Naive thymus-derived CD8-positive, alpha-beta T cell (primary cell): ENCODE data around the gene CNIH2. TPM values are rescaled to one million over a fixed set of nuclear protein-coding genes. Genes with fewer than 3 reads are reported as not detected.

Experiments used
- ATAC-seq, 2 donors: fragments of 150-1000 bp; cut with Tn5 transposase in 1 of 2; sonication (Bioruptor Pico), chemical (Tn5 transposase) in 1 of 2; 1 replicate in 1 of 2; 2 replicates in 1 of 2; pipeline ENCODE4 v1.10.0; 2021; ENCODE audit warnings: mild to moderate bottlenecking in 2 of 2, moderate library complexity in 2 of 2
- POLR2A ChIA-PET: fragments of 350-600 bp; sonication (Branson Sonifier 250); formaldehyde crosslinking; loops from one replicate; lab custom pipeline; 2021; ENCODE audit warnings: antibody characterized with exemption; lab: Charles Lee
- DNase-seq, 10 donors: peaks; one replicate each; pipeline versions ENCODE4 v3.0.0 to v3.0.0-alpha.2; 2020 to 2022
- H3K27ac Mint-ChIP-seq, 10 donors: one replicate each; pipeline ENCODE4 v1.8.0; 2020 to 2022; ENCODE audit warnings: mild to moderate bottlenecking in 10 of 10, mixed read lengths in 10 of 10, moderate library complexity in 4 of 10, inconsistent platforms in 1 of 10
- H3K27me3 Mint-ChIP-seq, 5 donors: one replicate each; pipeline ENCODE4 v1.8.0; 2021 to 2022; ENCODE audit warnings: mixed read lengths in 5 of 5
- H3K36me3 Mint-ChIP-seq, 3 donors: one replicate each; pipeline ENCODE4 v1.8.0; 2020 to 2022; ENCODE audit warnings: mixed read lengths in 3 of 3, mild to moderate bottlenecking in 2 of 3, inconsistent platforms in 1 of 3
- H3K4me1 Mint-ChIP-seq, 4 donors: one replicate each; pipeline ENCODE4 v1.8.0; 2021 to 2022; ENCODE audit warnings: mixed read lengths in 4 of 4
- H3K4me3 Mint-ChIP-seq, 10 donors: one replicate each; pipeline ENCODE4 v1.8.0; 2020 to 2022; ENCODE audit warnings: mild to moderate bottlenecking in 10 of 10, mixed read lengths in 10 of 10, moderate library complexity in 6 of 10, inconsistent platforms in 1 of 10
- H3K9me3 Mint-ChIP-seq, 9 donors: one replicate each; pipeline ENCODE4 v1.8.0; 2020 to 2022; ENCODE audit warnings: mixed read lengths in 9 of 9, mild to moderate bottlenecking in 3 of 9, inconsistent platforms in 1 of 9, moderate library complexity in 1 of 9
- polyA plus RNA-seq, 3 donors: library from polyadenylated mRNA; unstranded; fragments of 300-500 nt; fragmentation: Illumina TruSeq; gene quantifications; one replicate each; pipeline ENCODE4 v1.2.3, GENCODE V29; 2021
- total RNA-seq, 8 experiments: library from RNA in 2 of 8; stranded (reverse) in 2 of 8; gene quantifications; one replicate each; pipeline ENCODE4 v1.2.3 and lab custom pipeline; 2021 to 2026

The CNIH2 gene
- total and polyA plus RNA-seq, 5 experiments from 2014 or later, result 1.1 to 2.8 TPM; not detected in 3

DNA sequence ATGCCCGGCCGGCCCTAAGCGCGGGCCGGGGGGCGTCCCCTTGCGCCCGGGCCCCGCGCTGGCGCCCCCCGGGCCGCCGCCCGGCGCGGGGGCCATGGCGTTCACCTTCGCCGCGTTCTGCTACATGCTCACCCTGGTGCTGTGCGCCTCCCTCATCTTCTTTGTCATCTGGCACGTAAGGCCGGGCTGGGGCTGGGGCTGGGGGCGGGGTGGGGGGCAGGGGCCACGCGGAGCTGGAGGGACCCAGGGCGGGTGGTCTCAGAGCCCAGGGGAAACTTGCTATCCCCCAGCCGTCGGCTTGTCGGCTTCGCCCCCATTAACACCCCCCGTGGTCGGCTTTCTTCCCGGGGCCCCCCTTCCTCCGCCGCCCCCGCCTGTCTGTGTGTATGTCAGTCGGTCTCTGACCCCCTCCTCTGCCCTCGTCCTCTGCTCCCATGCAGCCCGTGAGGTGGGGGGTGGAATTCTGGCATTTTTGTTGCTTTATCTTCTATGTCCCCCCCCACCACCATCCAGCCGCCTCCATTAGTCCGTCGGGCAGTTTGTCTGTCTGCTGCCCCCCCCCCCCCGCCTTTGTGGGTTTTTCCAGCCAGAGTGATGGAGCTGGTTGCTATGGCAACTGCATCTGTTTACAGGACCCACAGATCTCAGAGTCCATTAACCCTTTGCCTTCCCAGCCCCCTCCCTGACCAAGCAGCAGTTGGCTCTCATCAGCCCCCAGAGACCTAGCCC is 552 bp downstream of the CNIH2 start:
- H3K4me3 Mint-ChIP-seq, result peak overlapping the region; percentile 48 to 80 (median 66)
- peaks cover 12 to 58% (median 41%) of the 10 kb centered on the region in 4 donors for H3K4me1 Mint-ChIP-seq
- H3K9me3 Mint-ChIP-seq, result no peaks in the 10 kb centered on the region
- DNase-seq, result peak in 2 of 10 donors; percentile 37 to 40
- ATAC-seq, result peak in 1 of 2 donors; percentile 13
- POLR2A ChIA-PET, result interaction anchor here (0.6 to 11.2 kb wide), 4 partner anchors 9 to 963 kb away, joined by 3 to 102 read pairs (median 4); partner anchors contain the start of genes RAB1B and YIF1A
- H3K27ac Mint-ChIP-seq, result peak overlapping the region in 8 of 10 donors; percentile 32 to 93 (median 78)
- H3K27me3 Mint-ChIP-seq, result peaks cover 0 to 3% (median 0%) of the 10 kb centered on the region in 5 donors
- H3K36me3 Mint-ChIP-seq, result peaks cover under 1 to 29% (median 2%) of the 10 kb centered on the region in 3 donors

DNA sequence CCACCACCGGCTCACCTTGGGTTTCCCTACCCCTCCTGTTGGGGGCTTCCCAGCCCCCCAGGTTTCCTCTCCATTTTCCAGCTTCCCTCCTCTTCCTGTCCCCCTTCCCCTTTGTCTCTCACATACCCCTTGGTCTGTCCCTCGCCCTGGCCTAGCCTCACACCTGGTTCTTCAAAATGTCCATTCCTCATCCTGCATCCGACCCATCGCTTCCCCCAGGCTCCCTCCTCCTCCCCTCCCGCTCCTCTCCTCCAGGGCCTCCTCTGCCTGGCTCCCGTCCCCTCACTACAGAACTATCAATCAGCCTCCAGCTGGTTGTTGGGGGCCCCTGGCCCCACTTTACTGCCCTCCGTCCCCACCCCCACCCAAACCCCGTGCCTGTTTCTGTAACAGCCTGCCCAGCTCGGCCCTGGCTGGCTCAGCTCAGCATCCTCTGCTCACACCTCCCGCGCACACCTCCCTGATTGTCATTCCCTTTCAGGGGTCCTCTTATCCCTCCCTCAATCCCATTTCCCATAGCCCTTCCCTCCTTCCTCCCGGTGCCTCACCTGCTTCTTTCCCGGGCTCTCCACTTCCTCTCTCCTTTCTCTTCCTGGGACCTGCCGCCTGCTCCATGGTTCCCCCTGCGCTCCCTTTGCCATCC is 1.2 kb downstream of the CNIH2 start:
- Mint-ChIP-seq H3K4me1 (peaks cover 9 to 53% (median 41%) of the 10 kb centered on the region in 4 donors), H3K4me3 (peak overlapping the region; percentile 22 to 80 (median 60)), H3K9me3 (no peaks in the 10 kb centered on the region), H3K36me3 (peaks cover 0 to 23% (median 2%) of the 10 kb centered on the region in 3 donors), H3K27me3 (peaks cover 0 to 3% (median 0%) of the 10 kb centered on the region in 5 donors), H3K27ac (peak overlapping the region in 8 of 10 donors; percentile 69 to 97 (median 78))
- POLR2A ChIA-PET, result interaction anchor here (0.6 to 11.2 kb wide), 4 partner anchors 8 to 964 kb away, joined by 3 to 102 read pairs (median 4); partner anchors contain the start of genes RAB1B and YIF1A
- ATAC-seq (no peak), DNase-seq (no peak)

- Mint-ChIP-seq H3K4me1 (peaks cover 9 to 51% (median 43%) of the 10 kb centered on the region in 4 donors), H3K36me3 (peaks cover 0 to 14% (median 2%) of the 10 kb centered on the region in 3 donors), H3K4me3 (no peak overlapping the region), H3K27ac (peak overlapping the region in 3 of 10 donors; percentile 35 to 97 (median 95)), H3K27me3 (peaks cover 0 to 3% (median 0%) of the 10 kb centered on the region in 5 donors), H3K9me3 (no peaks in the 10 kb centered on the region)
- POLR2A ChIA-PET, result interaction anchor here (1.1 to 11.2 kb wide), 2 partner anchors 12 to 37 kb away, joined by 4 to 102 read pairs; partner anchors contain the start of genes CD248 and RAB1B
- DNase-seq (no peak), ATAC-seq (no peak)
These were observed 2.5 kb downstream of the CNIH2 start for GRCh38 chr11:66280428-66280827.

- POLR2A ChIA-PET, result interaction anchor here (0.9 to 11.2 kb wide), 3 partner anchors 13 to 36 kb away, joined by 3 to 102 read pairs (median 4); partner anchors contain the start of genes CD248 and RAB1B
- Mint-ChIP-seq H3K36me3 (peaks cover 0 to 10% (median 2%) of the 10 kb centered on the region in 3 donors), H3K4me1 (peaks cover 9 to 51% (median 46%) of the 10 kb centered on the region in 4 donors), H3K4me3 (peak overlapping the region in 6 of 10 donors; percentile 13 to 69 (median 40)), H3K9me3 (no peaks in the 10 kb centered on the region), H3K27me3 (peaks cover 0 to 3% (median 0%) of the 10 kb centered on the region in 5 donors), H3K27ac (peak overlapping the region; percentile 20 to 97 (median 86))
- DNase-seq (no peak), ATAC-seq (no peak)
These were observed 3.0 kb downstream of the CNIH2 start for GRCh38 chr11:66281001-66281400.

- peaks cover 8 to 53% (median 44%) of the 10 kb centered on the region in 4 donors for H3K4me1 Mint-ChIP-seq
- DNase-seq (no peak), ATAC-seq (no peak)
- H3K27me3 Mint-ChIP-seq, result peaks cover 0 to 3% (median 0%) of the 10 kb centered on the region in 5 donors
- POLR2A ChIA-PET, result interaction anchor here (0.8 to 11.2 kb wide), 7 partner anchors 10 to 192 kb away, joined by 3 to 102 read pairs (median 3); partner anchors contain the start of genes RAB1B and TMEM151A
- no peaks in the 10 kb centered on the region for H3K9me3 Mint-ChIP-seq
- H3K27ac Mint-ChIP-seq, result peak overlapping the region; percentile 35 to 97 (median 88)
- peak overlapping the region in 9 of 10 donors; percentile 15 to 78 (median 50) for H3K4me3 Mint-ChIP-seq
- H3K36me3 Mint-ChIP-seq, result peaks cover 0 to 7% (median 0%) of the 10 kb centered on the region in 3 donors
These were observed 3.9 kb downstream of the CNIH2 start for GRCh38 chr11:66281776-66282467.

DNA sequence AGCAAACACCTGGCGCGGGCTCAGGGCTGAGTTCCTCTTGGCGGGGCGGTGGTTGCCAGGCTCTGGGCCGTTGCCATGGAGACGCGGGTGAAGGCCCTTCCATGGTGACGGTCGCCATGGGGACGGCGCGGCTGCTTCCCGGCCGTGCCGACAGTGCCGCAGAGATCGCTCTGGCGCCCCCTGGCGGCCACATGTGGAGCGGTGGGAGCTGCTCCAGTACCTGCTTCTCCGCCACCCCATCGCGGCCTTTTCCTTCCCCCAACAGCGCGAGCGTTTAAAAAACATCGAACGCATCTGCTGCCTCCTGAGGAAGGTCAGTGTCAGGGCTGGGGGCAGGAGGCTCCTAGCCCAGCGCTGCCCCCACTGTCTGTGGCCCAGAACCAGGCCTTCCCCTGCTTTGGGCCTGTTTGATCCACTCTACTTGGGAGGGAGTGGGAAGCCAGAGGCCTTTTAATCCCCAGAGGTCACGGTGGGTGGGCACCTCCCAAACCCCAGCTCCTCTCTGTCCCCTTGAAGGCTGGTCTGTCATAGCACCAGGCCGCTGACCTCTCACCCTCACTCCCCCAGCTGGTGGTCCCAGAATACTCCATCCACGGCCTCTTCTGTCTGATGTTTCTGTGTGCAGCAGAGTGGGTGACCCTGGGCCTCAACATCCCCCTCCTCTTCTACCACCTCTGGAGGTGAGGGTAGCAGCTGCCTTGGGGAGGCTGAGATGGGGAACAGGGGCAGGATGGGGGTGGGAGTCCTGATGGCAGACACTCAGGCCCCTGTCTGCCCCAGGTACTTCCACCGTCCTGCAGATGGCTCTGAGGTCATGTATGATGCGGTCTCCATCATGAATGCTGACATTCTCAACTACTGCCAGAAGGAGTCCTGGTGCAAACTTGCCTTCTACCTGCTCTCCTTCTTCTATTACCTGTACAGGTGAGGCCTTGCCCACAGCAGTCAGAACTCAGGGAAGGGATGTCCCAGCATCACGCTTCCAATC is 4.8 kb downstream of the CNIH2 start:
- POLR2A ChIA-PET, result interaction anchor here (0.6 to 11.2 kb wide), 7 partner anchors 9 to 193 kb away, joined by 3 to 102 read pairs (median 3); partner anchors contain the start of genes RAB1B and TMEM151A
- Mint-ChIP-seq H3K4me1 (peaks cover 7 to 52% (median 43%) of the 10 kb centered on the region in 4 donors), H3K9me3 (no peaks in the 10 kb centered on the region), H3K36me3 (peaks cover 0 to 5% (median 0%) of the 10 kb centered on the region in 3 donors), H3K27me3 (peaks cover 0 to 3% (median 0%) of the 10 kb centered on the region in 5 donors), H3K27ac (peak overlapping the region; percentile 35 to 97 (median 87)), H3K4me3 (peak overlapping the region in 9 of 10 donors; percentile 15 to 78 (median 56))
- ATAC-seq, result peak; percentile 74 to 84
- peak; percentile 97 to 100 (median 100) for DNase-seq

GRCh38 chr11:66283461-66284105 is 5.6 kb downstream of the CNIH2 start:
- H3K4me3 Mint-ChIP-seq, result peak overlapping the region in 2 of 10 donors; percentile 35 to 74
- peak overlapping the region in 6 of 10 donors; percentile 20 to 97 (median 92) for H3K27ac Mint-ChIP-seq
- DNase-seq (no peak), ATAC-seq (no peak)
- H3K36me3 Mint-ChIP-seq, result peaks cover 0 to 5% (median 0%) of the 10 kb centered on the region in 3 donors
- POLR2A ChIA-PET, result interaction anchor here (0.5 to 11.2 kb wide), 7 partner anchors 16 to 64 kb away, joined by 3 to 102 read pairs (median 4); partner anchors contain the start of genes B4GAT1, BRMS1, CD248 and RAB1B
- H3K27me3 Mint-ChIP-seq, result peaks cover 0 to 3% (median 0%) of the 10 kb centered on the region in 5 donors
- peaks cover 9 to 58% (median 48%) of the 10 kb centered on the region in 4 donors for H3K4me1 Mint-ChIP-seq
- no peaks in the 10 kb centered on the region for H3K9me3 Mint-ChIP-seq

- Mint-ChIP-seq H3K27me3 (peaks cover 0 to 6% (median 0%) of the 10 kb centered on the region in 5 donors), H3K36me3 (peaks cover 0 to 5% (median 0%) of the 10 kb centered on the region in 3 donors), H3K4me3 (peak overlapping the region in 1 of 10 donors; percentile 24), H3K9me3 (no peaks in the 10 kb centered on the region), H3K27ac (peak overlapping the region in 2 of 10 donors; percentile 22 to 33), H3K4me1 (peaks cover 10 to 56% (median 46%) of the 10 kb centered on the region in 4 donors)
- POLR2A ChIA-PET, result interaction anchor here (0.5 to 11.2 kb wide), 5 partner anchors 17 to 60 kb away, joined by 3 to 102 read pairs (median 4); partner anchors contain the start of genes BRMS1 and RAB1B
- DNase-seq, result no peak
- ATAC-seq, result no peak
These were observed 6.6 kb downstream of the CNIH2 start for GRCh38 chr11:66284526-66285078.

- DNase-seq, result no peak
- POLR2A ChIA-PET, result interaction anchor here (0.5 to 11.2 kb wide), 5 partner anchors 17 to 49 kb away, joined by 3 to 102 read pairs (median 4); partner anchors contain the start of gene RAB1B
- Mint-ChIP-seq H3K9me3 (no peaks in the 10 kb centered on the region), H3K36me3 (peaks cover 0 to 5% (median 0%) of the 10 kb centered on the region in 3 donors), H3K27ac (peak overlapping the region in 4 of 10 donors; percentile 24 to 86 (median 56)), H3K4me3 (peak overlapping the region in 1 of 10 donors; percentile 30), H3K27me3 (peaks cover 0 to 6% (median 0%) of the 10 kb centered on the region in 5 donors), H3K4me1 (peaks cover 16 to 62% (median 52%) of the 10 kb centered on the region in 4 donors)
- ATAC-seq, result no peak
These were observed 7.4 kb downstream of the CNIH2 start for GRCh38 chr11:66285250-66285947.
